ENCODE results near the gene COTL1. TPM values are rescaled to one million over a fixed set of nuclear protein-coding genes. Genes with fewer than 3 reads are reported as not detected.

Gene COTL1
- total RNA-seq, 1 donor from 2014 or later: 210 TPM

DNA sequence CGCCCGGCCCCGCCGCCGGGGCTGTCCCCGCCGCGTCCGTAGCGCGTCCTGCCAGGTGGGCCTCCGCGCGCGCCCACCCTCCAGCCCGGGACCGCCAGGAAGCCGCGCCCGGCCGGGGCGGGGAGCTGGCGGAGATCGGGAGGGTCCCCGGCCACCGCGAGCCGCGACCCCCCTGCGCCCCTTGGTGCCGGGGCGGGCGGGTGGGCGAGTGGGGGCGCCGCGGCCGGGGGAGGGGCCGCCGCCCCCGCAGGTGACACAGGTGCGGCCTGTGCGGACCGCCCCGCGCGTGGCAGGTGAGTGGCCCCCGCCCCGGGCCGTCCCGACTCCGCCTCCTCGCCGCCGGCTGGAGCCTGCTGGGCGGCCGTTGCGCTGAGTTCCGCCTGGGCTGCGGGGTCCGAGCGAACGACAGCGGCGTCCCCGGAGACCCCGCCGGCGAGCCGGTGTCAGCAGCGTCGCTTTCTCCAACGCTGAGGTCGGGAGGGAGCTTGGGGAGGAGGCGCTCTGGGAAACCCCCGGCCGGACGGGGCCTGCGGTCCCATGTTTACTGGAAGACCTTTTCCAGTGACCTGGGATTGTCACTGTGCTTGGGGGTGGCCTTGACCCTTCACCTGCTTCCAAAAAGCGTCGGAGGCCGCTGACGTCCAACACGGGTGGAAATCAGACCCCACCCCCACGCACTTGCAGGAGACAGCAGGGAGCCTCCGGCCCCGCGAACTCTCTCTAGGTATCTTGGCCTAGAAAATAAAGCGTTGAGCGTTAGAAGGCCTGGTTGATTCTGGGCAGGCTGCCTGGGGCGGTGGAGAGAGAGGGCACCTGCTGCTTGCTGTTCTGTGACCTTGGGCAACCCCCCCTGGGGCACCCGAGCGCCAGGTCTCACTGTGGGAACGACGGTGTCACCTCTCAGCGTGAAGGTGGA is 31.0 kb upstream of the COTL1 start:
- TF ChIP-seq, protein P1, sequence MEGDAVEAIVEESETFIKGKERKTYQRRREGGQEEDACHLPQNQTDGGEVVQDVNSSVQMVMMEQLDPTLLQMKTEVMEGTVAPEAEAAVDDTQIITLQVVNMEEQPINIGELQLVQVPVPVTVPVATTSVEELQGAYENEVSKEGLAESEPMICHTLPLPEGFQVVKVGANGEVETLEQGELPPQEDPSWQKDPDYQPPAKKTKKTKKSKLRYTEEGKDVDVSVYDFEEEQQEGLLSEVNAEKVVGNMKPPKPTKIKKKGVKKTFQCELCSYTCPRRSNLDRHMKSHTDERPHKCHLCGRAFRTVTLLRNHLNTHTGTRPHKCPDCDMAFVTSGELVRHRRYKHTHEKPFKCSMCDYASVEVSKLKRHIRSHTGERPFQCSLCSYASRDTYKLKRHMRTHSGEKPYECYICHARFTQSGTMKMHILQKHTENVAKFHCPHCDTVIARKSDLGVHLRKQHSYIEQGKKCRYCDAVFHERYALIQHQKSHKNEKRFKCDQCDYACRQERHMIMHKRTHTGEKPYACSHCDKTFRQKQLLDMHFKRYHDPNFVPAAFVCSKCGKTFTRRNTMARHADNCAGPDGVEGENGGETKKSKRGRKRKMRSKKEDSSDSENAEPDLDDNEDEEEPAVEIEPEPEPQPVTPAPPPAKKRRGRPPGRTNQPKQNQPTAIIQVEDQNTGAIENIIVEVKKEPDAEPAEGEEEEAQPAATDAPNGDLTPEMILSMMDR (IDR thresholded peaks at IDR 0.05; ENCODE audit: insufficient read depth, low read length, poor library complexity, severe bottlenecking): no peak
- H3K27me3 ChIP-seq (ENCODE audit: control insufficient read depth, insufficient read depth, low read length): no peaks in the 10 kb centered on the region
- H3K36me3 ChIP-seq (ENCODE audit: control insufficient read depth, insufficient read depth, low read length): peaks cover 3% of the 10 kb centered on the region
- DNase-seq (ENCODE audit: low read depth): no peak
- H3K4me3 ChIP-seq (ENCODE audit: low read depth, low read length): peak overlapping the region; percentile 79

DNA sequence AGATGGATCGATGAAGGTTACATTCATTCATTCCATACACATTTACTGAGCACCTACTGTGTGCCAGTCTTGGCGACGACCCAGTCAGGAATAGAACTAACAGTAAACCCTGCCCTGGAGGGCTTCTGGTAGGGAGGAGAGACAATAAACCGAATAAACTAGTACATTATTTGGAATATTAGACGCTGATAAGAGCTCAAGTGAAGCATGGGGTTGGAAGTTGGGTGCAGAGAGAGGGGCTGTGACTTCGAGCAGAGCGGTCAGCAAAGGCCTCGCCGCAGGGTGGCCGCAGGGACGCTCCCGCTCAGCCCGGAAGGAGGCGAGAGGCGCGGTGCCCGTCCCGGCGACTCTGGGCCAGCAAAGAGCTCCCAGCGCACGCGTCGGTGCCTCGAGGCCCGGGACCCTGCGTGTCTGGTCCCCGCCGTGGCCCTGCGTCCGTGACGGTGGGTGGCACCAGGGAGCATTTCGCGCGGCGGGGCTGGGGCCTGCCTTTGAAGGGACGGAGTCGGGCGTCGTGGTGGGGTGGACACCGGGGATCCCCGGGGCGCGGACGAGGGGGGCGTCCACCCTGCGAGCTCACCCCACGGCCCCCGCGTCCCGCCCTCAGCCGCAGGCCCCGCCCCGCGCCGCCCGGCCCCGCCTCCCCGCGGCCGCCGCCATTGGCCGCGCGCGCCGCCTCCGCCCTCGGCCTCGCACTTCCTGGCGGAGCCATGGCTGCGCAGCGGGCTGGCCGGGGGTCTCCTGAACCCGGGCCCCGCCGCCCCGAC is 30.1 kb upstream of the COTL1 start, which contains the start of gene KLHL36:
Gene KLHL36, plus strand, starts transcription at position 684 of the 767 bp plus-strand sequence. CDS start 2,357 bp downstream, outside the sequence.
- TF ChIP-seq, protein P1 (IDR thresholded peaks at IDR 0.05; ENCODE audit: insufficient read depth, low read length, poor library complexity, severe bottlenecking): peak; percentile 5
- Histone ChIP-seq H3K36me3 (ENCODE audit: control insufficient read depth, insufficient read depth, low read length) (peaks cover 3% of the 10 kb centered on the region), H3K4me3 (ENCODE audit: low read depth, low read length) (peak within 1 kb of the TSS; percentile 79), H3K27me3 (ENCODE audit: control insufficient read depth, insufficient read depth, low read length) (no peaks in the 10 kb centered on the region)
- DNase-seq (ENCODE audit: low read depth): no peak

DNA sequence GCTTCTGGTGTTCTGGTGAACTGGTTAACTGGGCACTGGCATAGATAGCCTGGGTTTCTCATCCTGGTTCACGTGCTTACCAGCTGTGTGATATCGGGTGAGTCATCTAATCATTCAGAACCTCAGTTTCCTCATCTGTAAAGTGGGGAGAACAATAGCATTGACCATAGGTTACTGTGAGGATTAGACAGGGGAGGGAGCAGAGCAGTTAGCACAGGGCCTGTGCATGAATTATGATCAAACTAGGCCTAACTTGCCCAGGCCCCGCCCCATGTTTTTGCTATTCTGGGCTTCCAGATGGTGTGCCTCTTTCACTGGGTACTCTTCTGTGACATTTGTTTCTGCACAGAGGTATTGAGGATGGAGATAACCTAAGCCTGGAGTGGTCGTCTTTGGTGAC is 25.8 kb upstream of the COTL1 start:
- TF ChIP-seq, protein P1 (IDR thresholded peaks at IDR 0.05; ENCODE audit: insufficient read depth, low read length, poor library complexity, severe bottlenecking): no peak
- no peaks in the 10 kb centered on the region for H3K36me3 ChIP-seq (ENCODE audit: control insufficient read depth, insufficient read depth, low read length)
- H3K27me3 ChIP-seq (ENCODE audit: control insufficient read depth, insufficient read depth, low read length): no peaks in the 10 kb centered on the region
- H3K4me3 ChIP-seq (ENCODE audit: low read depth, low read length): no peak overlapping the region
- DNase-seq (ENCODE audit: low read depth): no peak

DNA sequence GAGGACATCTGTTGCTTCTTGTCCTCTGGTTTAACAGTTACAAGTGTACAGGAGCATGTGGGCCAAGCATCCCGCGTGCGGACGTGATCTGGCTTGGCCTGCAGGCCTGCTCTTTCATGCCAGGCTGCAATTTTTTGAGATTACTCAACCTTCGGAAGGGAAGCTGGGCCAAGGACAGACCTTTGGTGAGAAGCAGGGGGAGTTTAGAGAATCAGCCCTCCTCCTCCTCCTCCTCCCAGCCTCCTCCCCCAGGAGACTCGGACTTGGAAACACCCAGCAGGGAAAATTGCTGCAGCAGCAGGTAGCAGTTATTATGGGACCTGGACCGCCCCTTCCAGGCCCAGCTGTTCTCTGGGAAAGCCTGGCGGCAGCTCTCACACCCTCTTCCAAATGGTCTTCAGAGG is 25.3 kb upstream of the COTL1 start:
- no peaks in the 10 kb centered on the region for H3K36me3 ChIP-seq (ENCODE audit: control insufficient read depth, insufficient read depth, low read length)
- no peaks in the 10 kb centered on the region for H3K27me3 ChIP-seq (ENCODE audit: control insufficient read depth, insufficient read depth, low read length)
- TF ChIP-seq, protein P1 (IDR thresholded peaks at IDR 0.05; ENCODE audit: insufficient read depth, low read length, poor library complexity, severe bottlenecking): no peak
- no peak overlapping the region for H3K4me3 ChIP-seq (ENCODE audit: low read depth, low read length)
- DNase-seq (ENCODE audit: low read depth): peak; percentile 56

DNA sequence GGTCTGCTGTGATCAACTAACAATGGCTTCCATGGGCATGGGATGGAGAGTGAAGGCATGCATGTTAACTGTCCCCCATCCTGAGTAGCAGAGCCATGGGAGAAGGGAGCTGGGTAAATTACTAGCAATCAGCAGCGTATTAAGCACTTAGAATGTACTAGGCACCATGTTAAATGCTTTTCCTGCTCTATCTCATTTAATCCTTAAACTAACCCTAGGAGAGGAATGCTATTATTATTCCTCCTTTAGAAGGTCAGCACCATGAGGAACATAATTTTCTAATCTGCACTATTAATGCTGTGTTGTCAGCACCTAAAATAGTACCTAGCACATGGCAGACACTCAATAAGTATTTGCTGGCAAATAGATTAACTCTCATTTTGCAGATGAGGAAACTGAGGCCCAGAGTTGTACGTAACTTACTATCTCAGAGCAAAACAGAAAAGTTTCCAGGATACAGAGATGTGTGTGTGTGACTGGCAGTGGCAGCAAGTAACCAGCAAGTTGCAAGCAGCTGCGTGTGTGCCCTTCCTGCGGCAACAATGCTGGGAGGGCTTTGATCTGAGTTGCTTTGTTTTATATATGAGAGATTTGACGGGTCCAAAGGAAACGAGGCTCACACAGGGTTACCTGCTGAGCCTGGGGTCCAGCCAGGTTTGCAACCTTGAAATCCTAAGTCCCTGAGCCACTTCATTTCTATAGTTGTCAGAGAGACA is 23.9 kb upstream of the COTL1 start:
- no peaks in the 10 kb centered on the region for H3K27me3 ChIP-seq (ENCODE audit: control insufficient read depth, insufficient read depth, low read length)
- TF ChIP-seq, protein P1 (IDR thresholded peaks at IDR 0.05; ENCODE audit: insufficient read depth, low read length, poor library complexity, severe bottlenecking): no peak
- H3K4me3 ChIP-seq (ENCODE audit: low read depth, low read length): no peak overlapping the region
- no peak for DNase-seq (ENCODE audit: low read depth)
- H3K36me3 ChIP-seq (ENCODE audit: control insufficient read depth, insufficient read depth, low read length): no peaks in the 10 kb centered on the region

Measured in kidney epithelial cell (primary cell).